Right hindlimb (tissue), 1 donor: ENCODE data around the gene MET.
"Not testable (repeated sequence)": the region's sequence is repeated elsewhere in the genome, so short reads cannot be mapped to it uniquely, and the experiment has no call there.

Source experiments
- DNase-seq: peaks from one replicate; pipeline ENCODE4 v3.0.0-alpha.2; 2018

MET gene

DNA sequence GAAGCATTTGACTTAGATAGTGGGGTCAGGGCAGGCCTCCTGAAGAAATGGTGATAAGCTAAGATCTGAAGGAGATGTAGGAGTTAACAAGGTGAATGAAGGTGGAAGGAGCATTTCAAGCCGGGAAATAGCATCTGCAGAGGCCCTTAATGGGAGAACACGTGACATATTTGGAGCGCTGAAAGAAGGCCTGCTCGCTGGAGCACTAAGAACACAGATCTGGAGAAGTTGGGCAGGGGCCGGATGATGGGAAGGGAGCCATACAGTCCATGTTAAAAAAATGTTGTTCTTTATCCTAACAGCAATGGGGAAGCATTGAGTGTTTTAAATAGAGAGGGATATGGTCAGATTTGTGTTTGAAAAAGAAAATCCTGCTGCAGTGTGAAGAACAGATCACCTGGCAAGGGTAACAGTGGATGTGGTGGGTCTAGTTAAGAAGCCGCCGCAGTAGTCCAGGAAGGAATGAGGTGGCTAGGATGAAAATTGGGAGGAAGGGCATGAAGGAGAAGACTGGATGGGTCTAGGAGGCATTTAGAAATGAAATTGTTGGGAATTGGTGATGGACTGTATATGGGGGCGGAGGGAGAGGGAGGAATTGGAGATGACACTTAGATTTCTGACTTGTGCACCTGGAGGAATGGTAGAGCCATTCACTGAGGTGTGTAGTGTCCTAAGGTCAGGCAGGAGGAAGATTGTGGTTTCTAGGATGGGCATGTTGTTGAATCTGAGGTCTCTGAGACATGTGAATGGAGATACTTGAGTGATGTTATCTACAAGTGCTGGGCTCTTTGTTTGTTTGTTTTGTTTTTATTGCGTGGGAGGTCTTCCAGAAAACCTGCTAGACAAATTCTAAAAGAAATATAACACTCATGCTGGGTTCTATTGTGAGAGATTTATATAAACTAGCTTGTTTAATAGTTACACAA is 58.4 kb downstream of the MET start:
- DNase-seq = no peak

DNA sequence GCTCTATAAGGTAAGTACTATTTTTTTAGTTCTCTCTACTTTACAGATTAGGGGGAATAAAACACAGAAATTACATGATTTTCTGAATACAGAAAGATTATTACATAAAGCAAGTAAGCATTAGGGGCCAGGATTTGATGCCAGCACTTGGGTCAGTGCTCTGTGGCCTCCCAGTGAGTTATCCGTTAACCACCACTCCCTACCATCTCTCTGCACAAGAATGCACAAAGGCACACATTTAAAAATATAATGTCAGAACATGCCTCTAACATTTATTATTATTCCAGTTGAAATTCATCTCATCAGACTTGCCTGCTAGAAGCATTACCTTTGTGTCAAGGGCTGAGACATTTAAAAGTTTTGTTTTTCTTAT is 59.0 kb downstream of the MET start:
- no peak for DNase-seq

DNA sequence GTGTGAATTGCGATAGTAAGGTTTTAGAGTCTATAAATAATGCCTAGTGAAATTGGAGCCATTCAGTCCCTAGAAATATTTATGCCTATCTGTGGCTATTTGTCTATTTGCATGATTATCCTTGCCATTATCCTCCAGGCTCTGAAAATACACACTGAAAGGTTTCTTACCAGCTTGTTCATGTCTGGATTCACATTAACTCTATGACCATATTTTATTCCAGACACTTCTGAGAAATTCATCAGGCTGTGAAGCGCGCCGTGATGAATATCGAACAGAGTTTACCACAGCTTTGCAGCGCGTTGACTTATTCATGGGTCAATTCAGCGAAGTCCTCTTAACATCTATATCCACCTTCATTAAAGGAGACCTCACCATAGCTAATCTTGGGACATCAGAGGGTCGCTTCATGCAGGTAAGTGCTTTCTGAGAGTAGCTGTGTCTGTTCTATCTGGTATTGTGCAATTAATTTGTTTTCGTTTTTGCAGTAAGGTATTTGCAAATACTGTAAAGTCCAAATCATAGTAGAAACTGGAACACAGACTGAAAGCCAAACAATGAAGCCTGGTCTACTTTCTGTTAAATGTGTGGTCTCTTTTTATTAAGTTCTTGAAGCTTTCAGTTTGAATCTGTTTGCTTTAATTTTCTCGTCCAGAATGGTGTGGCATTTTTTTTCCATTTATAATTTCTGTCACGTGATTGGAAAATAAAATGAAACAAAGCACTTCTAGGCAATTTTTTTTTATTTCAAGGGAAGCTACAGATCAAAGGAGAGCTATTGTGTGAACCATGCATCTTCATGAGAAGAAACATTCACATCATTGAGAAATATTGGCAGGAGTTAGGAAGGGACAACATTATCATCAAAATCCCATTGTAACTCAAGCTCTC is 59.7 kb downstream of the MET start:
- DNase-seq = no peak

DNA sequence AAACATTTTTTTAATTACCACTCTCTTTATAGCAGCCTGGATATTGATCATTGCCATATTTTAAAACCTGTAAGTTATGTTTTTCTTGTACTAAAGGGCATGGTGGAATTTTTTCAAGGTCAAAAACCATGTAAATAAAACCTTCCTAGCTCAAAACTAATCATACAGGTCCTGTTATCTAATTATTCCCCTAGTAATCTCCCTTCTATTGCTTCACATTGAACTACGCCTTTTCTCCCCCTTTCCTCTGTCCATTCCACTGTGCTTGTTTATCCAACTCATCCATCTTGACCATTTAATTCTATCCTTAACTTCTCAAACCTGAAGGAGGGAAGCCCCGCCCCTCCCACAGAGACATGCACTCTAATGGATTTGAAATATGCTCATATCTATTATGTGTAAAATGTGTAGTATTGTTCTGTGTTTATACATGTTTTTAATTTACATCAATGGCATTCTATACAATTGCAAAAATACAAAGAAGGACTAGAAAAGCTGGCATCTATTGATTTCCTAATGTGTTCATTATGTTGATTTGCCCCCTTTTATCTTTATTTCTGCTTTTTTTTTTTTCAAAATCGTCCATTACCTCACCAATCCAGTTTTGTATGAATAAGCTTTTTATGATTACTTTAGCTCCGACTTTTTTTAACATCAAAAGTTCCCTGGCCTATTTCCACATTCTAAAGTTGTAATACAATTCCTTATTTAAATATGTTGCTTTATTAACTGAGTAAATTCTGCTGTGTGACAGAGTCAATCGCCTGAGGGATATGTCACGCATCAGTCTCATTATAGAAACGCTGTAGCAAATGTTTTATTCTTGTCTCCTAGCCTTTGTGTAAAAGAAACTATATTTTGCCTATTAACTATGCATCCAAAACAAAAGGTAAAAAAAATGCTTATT is 61.0 kb downstream of the MET start:
- DNase-seq = no peak

DNA sequence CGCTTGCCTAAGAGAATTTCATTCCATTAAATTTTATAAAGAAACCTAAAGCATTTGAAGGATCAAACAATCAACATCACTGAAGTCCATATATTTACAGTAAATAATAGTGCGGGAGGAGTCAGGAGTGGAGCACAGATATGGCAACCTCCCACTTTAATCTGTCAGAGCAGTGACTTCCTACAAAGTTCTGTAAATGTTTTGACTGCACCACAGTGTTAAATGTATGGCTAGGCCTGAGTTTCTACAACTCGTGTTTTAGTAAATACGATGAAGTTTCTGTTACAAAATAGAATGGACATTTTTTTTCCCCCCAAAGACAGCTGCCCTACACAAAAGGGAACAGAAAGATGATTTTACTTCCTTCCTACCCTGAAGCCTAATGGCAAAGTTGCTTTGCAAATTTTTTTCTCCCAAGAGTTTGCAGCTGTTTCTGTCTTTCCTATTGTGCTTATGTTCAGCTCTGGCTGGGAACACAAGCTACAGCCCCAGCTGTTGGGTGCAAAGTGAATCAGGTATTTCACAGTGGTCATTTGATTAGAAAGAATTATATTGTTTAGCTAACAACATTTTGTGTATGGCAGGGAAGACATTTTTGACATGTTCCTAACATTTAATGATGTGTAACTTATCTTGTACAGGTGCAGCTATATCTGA is 62.1 kb downstream of the MET start:
- DNase-seq = peak; percentile 63

DNA sequence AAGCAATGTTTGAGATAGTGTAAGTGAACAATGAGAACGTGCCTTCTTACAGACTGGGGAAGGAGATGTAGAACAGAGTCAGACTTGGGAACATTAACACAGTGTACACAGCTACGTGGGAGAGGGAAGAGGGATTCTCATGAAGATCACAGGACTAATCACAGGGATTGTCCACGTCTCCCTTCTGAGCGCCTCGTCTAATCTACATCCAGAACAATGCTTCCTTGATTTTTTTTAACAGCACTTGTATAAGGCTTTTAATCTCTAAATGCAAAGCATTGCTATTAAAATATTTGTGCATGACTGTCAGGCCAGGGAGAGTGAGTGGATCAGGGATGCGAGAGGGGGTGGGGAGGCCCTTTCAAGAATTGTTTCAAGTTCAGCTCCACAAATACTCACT is 62.7 kb downstream of the MET start:
- no peak for DNase-seq

DNA sequence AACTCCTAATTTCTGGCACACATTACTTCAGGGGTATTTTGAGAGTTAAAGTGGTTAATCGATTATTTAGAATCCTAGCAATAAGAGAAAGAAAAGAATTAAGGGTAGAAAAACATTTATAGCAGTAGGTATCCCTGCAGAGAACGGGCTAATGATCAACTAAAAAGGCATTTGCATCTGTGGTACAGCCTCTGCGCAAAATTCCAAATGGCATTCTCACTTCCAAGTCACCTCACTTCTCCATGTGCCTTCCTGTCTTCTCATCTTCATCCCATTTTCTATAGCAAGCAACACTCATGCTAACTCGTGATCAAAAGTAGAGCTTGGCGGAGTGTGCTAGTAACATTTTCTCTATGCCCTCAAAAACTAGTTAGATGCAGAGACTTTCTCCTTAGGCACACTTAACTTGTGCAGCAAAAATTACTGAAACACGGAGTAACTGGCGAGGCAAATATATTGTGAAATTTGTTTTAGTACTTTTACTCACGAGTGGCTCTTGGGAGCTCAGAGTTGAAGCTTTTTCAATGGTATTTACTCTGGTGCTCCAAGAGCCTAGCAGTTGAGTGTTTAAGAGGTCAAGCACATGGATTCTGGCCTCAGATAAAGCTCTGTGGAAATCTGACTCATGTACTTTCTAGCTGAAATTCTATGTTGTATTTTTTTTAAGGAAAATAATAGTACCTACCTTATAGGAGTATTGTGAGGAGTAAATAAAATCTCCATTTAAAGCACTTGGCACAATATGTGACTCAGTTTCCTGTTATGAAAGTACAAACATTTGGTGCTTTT is 65.1 kb downstream of the MET start:
- no peak for DNase-seq

DNA sequence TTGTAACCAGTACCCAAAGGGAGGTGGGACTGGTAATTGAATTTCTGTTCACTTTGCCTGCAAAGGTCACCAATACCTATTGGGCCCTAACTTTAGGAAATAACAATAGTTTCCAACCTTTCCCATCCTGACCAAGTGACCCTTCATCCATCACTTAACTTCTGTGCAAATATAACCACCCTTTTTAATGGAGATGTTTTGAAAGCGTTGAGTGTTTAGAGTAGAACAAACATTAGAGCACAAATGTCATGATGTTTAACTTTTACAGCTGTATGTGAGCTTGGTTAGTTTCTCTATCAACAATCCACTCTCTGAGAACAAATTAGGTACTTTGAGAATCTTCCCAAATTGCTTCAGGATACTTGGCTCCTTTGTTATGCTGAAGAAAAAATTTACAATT is 66.4 kb downstream of the MET start:
- no peak for DNase-seq

DNA sequence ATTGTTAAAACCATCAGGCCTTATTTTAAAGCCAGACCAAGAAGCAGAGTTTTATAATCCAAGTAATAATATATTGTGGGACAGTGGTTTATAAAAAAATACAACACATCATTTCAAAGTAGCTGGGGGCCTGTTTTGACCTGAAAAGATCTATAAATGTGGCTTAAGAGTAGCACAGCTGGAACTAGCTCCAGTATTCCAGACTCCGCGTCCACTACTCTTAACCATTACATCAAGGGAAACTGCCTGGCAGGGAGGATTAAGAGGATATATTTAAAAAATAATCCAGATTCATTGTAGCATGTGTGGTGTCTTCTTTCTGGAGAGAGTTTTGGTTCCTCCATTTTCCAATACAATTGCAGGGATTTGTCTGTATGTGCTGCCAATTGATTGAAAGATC is 67.3 kb downstream of the MET start:
- no peak for DNase-seq

DNA sequence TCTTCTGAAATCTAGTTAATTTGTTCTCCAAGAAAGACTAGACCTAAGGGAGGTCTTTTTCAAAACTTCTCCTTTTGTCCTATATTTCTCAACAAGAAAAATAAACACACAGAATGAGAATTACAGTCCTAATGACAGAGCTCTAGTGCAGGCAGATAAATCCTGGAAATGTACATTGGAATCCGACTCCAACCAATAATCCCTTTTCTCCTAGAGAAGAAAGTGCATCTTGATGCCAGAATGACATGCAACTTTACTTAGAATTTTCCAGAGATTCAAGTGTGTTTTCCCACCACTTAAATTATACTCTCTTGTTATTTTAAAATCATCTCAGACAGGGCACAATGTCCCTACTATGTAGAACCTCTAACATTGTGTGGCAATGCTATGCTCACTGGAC is 68.2 kb downstream of the MET start:
- DNase-seq = no peak

DNA sequence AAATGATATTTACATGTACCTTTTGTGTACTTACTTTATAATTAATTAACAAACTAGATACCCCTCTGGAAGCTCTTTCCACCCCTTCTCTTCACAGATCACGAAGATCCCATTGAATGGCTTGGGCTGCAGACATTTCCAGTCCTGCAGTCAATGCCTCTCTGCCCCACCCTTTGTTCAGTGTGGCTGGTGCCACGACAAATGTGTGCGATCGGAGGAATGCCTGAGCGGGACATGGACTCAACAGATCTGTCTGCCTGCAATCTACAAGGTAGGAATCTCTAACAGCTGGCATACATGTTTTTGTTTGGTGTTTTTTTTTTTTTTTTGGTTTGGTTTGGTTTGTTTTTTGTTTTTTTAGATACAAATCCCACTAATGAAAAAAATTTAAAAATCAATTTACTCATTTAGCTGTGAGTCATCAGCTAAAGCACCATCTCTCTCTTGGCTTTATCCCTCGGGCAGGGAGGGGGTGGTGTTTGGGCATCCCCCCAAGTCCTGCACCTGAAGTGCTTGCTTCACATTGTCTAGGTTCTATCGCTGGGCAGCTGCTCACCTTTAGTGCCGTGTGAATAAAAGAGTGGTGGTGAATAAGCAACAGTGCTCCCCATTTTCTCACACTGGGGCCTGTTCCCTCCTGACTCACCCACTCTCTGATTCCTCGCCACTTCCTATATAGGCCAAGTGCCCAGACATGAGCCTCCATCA is 68.9 kb downstream of the MET start:
- no peak for DNase-seq

DNA sequence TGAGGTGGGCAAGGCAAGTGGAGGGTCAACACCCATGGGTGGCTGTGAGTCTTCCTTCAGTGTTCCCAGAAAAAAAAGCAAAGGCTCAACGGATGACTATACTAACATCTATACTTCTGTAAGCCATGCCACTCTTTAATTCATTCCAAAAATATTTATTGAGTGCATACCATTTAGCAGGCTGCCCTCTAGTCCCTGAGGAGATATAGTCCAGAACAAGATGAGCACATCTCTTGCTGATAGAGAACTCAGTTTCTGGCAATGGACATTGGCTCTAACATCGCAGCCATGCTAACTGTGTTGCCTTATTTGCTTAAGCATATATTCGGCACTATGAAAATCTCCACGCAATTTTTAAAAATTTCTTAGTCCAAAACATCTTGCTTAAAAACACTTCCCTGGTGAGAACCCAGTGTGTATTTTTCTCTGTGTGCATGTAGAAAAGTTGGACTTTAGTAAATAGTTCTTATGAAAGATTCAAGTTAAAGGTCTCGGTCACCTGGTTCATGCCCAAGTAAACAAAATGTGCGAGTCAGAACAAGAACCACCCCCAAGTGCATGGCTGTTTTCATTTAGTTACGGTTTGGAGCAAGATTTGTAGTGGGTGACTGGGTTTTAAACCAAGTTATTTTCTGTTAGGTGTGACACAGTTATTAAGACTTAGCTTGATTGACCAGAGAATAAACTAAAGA is 69.8 kb downstream of the MET start:
- DNase-seq = no peak

DNA sequence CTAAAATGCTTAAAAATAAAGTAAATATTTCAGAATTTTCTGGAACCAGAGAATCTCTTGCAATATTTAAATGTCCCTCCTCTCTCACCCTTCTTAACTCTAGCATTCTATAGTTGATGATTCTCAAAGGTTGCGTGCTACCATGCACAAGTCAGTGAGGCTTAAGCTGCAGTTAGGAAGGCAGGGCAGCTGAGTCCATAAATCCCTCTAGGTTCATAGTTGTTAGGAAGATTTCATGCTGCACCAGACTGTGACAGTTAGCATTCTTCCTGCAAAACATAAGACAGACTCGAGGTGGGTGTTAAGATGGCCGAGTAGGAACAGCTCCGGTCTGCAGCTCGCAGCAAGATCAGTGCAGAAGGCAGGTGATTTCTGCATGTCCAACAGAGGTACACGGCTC is 70.6 kb downstream of the MET start:
- no peak for DNase-seq

DNA sequence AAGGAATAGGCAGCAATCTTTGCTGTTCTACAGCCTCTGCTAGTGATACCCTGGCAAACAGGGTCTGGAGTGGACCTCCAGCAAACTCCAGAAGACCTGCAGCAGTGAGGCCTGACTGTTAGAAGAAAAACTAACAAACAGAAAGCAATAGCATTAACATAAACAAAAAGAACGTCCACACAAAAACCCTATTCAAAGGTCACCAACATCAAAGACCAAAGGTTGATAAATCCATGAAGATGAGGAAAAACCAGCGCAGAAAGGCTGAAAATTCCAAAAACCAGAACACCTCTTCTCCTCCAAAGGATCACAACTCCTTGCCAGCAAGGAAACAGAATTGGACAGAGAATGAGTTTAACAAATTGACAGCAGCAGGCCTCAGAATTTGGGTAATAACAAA is 71.8 kb downstream of the MET start:
- DNase-seq = not testable (repeated sequence)

DNA sequence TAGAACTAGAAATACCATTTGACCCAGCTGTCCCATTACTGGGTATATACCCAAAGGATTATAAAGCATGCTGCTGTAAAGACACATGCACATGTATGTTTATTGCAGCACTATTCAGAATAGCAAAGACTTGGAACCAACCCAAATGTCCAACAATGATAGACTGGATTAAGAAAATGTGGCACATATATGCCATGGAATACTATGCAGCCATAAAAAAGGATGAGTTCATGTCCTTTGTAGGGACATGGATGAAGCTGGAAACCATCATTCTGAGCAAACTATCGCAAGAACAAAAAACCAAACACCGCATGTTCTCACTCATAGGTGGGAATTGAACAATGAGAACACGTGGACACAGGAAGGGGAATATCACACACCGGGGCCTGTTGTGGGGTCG is 74.4 kb downstream of the MET start:
- not testable (repeated sequence) for DNase-seq

DNA sequence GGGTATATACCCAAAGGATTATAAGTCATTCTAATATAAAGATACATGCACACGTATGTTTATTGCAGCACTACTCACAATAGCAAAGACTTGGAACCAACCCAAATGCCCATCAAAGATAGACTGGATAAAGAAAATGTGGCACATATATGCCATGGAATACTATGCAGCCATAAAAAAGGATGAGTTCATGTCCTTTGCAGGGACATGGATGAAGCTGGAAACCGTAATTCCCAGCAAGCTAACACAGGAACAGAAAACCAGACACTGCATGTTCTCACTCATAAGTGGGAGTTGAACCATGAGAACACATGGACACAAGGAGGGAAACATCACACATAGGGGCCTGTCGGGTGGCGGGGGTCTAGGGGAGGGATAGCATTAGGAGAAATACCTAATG is 79.1 kb downstream of the MET start:
- not testable (repeated sequence) for DNase-seq

DNA sequence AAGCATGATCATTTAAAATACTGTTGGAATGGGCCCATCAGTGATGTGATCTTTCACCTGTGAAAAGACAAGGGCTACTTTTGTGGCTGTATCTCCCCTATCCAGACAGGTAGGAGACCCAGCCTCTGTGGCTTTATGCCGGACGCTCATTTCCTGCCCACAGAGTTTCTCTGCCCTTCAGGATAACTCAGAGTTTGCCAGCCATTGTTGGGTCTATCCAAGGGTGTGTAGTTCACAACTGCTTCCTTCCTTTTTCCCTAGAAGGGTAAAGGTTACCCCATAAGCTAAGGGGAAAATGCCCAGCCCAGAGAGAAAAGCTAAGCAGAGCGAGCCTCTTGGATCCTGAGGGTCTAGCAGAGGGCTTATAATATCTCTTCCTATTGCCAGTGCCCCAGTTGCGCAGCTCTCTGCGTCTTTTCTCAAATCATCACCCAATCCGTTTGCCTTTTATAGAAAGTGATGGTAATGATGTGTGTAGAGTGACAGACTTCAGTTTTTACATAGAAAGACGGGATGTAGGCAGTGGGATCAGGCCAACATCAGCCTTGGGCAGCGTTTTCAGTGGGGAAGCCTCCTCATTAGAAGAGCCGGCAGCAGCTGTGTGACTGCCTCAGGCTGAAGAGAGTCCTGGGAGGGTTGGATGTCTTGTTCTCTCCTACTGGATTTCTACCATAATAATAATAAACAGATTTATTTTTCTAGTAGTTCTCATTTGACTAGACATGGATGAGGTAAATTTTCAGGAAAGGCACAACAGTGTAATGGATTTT is 80.5 kb downstream of the MET start:
- no peak for DNase-seq

DNA sequence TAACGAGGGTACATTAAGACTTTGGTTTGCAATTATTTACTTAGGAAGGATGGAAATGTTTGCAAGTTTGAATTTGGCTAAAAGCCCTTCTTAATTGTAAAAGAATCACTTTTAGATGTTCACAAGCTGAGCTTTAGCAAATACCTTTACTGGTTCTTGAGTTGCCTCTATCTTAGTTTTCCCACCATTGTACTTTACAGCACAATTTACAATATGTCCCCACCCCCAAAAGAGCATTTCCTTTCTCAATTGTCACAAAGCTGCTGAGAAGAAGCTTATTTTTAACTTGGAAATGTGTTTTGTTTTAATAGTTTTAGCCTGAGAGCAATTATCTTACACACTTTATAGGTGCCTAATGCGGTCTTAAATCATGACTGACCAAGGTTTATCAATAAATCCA is 81.1 kb downstream of the MET start:
- no peak for DNase-seq

DNA sequence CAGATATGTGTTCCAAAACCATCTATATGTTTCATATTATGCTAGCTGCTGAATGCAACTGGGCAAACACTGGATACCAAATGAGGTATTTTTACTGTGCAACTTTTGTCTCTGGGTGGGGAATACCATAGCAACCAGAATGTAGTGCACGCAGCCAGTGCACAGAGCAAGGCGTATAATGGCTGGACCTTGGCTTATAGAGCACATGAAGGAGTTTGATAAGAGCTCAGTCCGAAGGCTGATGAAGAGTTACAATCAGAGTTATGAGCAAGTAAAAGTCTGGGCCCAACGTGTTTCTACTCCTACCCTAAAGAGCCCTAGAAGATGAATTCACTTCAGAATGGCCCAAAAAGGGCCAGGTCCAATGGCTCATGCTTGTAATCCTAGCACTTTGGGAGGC is 82.2 kb downstream of the MET start:
- DNase-seq = no peak
